SK-N-SH treated with all-trans-retinoic acid at 6 μM for 48 hours (cell line): ENCODE data around the gene LCP1.

Experiments
- ATAC-seq: fragments of 200-7000 bp; cut with Tn5 transposase; 3 replicates; pipeline ENCODE4 v1.9.1; 2020; ENCODE audit warnings: mild to moderate bottlenecking, moderate library complexity
- ARNTL ChIP-seq: fragments of 450-650 bp; formaldehyde crosslinking; IDR thresholded peaks from 2 replicates; pipeline ENCODE4 v1.5.0; 2020; ENCODE audit warnings: low read depth, mild to moderate bottlenecking, moderate library complexity, borderline replicate concordance
- BACH2 ChIP-seq: fragments of 250-450 bp; sonication (Bioruptor Pico); IDR thresholded peaks from 2 replicates; pipeline ENCODE4 v1.9.0; 2021; ENCODE audit warnings: mild to moderate bottlenecking, borderline replicate concordance
- CSDC2 ChIP-seq: fragments of 250-450 bp; sonication (Bioruptor Pico); IDR thresholded peaks from 2 replicates; pipeline ENCODE4 v1.5.0; 2020; ENCODE audit warnings: mild to moderate bottlenecking, moderate library complexity
- ESRRG ChIP-seq: fragments of 250-450 bp; sonication (Bioruptor Pico); IDR thresholded peaks from 2 replicates; pipeline ENCODE4 v1.6.1; 2021; ENCODE audit warnings: mild to moderate bottlenecking
- ISL1 ChIP-seq: fragments of 250-450 bp; sonication (Bioruptor Pico); IDR thresholded peaks from 2 replicates; pipeline ENCODE4 v2.1.2; 2022; ENCODE audit warnings: mild to moderate bottlenecking, moderate library complexity
- OSR1 ChIP-seq: fragments of 250-450 bp; sonication (Bioruptor Pico); IDR thresholded peaks from 2 replicates; pipeline ENCODE4 v1.8.0; 2022; ENCODE audit warnings: moderate library complexity, mild to moderate bottlenecking, inconsistent platforms
- PPARA ChIP-seq: fragments of 250-450 bp; sonication (Bioruptor Pico); IDR thresholded peaks from 2 replicates; pipeline ENCODE4 v1.5.0; 2020; ENCODE audit warnings: mild to moderate bottlenecking, borderline replicate concordance
- RARB ChIP-seq: fragments of 250-450 bp; sonication (Bioruptor Pico); IDR thresholded peaks from 2 replicates; pipeline ENCODE4 v1.8.0; 2021; ENCODE audit warnings: mild to moderate bottlenecking, moderate library complexity
- TCF4 ChIP-seq: fragments of 250-450 bp; sonication (Bioruptor Pico); IDR thresholded peaks from 2 replicates; pipeline ENCODE4 v1.8.0; 2021; ENCODE audit warnings: mild to moderate bottlenecking, moderate library complexity, borderline replicate concordance
- TOX ChIP-seq: fragments of 250-450 bp; sonication (Bioruptor Pico); IDR thresholded peaks from 2 replicates; pipeline ENCODE4 v1.8.0; 2021; ENCODE audit warnings: mild to moderate bottlenecking, moderate library complexity, borderline replicate concordance
- ZC3H10 ChIP-seq: fragments of 250-450 bp; sonication (Bioruptor Pico); IDR thresholded peaks from 2 replicates; pipeline ENCODE4 v1.5.1; 2021; ENCODE audit warnings: mild to moderate bottlenecking, moderate library complexity
- ZFP3 ChIP-seq: fragments of 250-450 bp; sonication (Bioruptor Pico); IDR thresholded peaks from 2 replicates; pipeline ENCODE4 v1.5.0; 2020; ENCODE audit warnings: mild to moderate bottlenecking, moderate library complexity
- ZFP30 ChIP-seq: fragments of 450-650 bp; formaldehyde crosslinking; IDR thresholded peaks from 2 replicates; pipeline ENCODE4 v1.5.0; 2022; ENCODE audit warnings: mild to moderate bottlenecking, moderate library complexity
- ZNF565 ChIP-seq: fragments of 450-650 bp; formaldehyde crosslinking; conservative IDR thresholded peaks from 2 replicates; pipeline ENCODE4 v1.5.0; 2020; ENCODE audit warnings: low read depth, mild to moderate bottlenecking, moderate library complexity
- ZNF70 ChIP-seq: fragments of 450-650 bp; formaldehyde crosslinking; IDR thresholded peaks from 2 replicates; pipeline ENCODE4 v1.5.0; 2020; ENCODE audit warnings: mild to moderate bottlenecking, moderate library complexity
- ZNF8 ChIP-seq: fragments of 450-650 bp; formaldehyde crosslinking; IDR thresholded peaks from 2 replicates; pipeline ENCODE4 v1.5.0; 2020; ENCODE audit warnings: mild to moderate bottlenecking, moderate library complexity
- TF ChIP-seq, protein P1 (sequence below): fragments of 250-450 bp; sonication (Bioruptor Pico); IDR thresholded peaks from 2 replicates; pipeline ENCODE4 v1.5.1; 2021; ENCODE audit warnings: mild to moderate bottlenecking, moderate library complexity
- TF ChIP-seq, protein P2 (sequence below): fragments of 250-450 bp; sonication (Bioruptor Pico); IDR thresholded peaks from 2 replicates; pipeline ENCODE4 v1.8.0; 2020; ENCODE audit warnings: mild to moderate bottlenecking, moderate library complexity, borderline replicate concordance
- TF ChIP-seq, protein P3 (sequence below): fragments of 250-450 bp; sonication (Bioruptor Pico); IDR thresholded peaks from 2 replicates; pipeline ENCODE4 v1.8.0; 2021; ENCODE audit warnings: low read depth, mild to moderate bottlenecking, moderate library complexity, borderline replicate concordance
- TF ChIP-seq, protein P4 (sequence below): fragments of 250-450 bp; sonication (Bioruptor Pico); IDR thresholded peaks from 2 replicates; pipeline ENCODE4 v1.5.1; 2020; ENCODE audit warnings: low read depth, mild to moderate bottlenecking, moderate library complexity
- TF ChIP-seq, protein P5 (sequence below): fragments of 250-450 bp; sonication (Bioruptor Pico); IDR thresholded peaks from 2 replicates; pipeline ENCODE4 v1.5.0; 2020; ENCODE audit warnings: mild to moderate bottlenecking, moderate library complexity

Gene LCP1

DNA sequence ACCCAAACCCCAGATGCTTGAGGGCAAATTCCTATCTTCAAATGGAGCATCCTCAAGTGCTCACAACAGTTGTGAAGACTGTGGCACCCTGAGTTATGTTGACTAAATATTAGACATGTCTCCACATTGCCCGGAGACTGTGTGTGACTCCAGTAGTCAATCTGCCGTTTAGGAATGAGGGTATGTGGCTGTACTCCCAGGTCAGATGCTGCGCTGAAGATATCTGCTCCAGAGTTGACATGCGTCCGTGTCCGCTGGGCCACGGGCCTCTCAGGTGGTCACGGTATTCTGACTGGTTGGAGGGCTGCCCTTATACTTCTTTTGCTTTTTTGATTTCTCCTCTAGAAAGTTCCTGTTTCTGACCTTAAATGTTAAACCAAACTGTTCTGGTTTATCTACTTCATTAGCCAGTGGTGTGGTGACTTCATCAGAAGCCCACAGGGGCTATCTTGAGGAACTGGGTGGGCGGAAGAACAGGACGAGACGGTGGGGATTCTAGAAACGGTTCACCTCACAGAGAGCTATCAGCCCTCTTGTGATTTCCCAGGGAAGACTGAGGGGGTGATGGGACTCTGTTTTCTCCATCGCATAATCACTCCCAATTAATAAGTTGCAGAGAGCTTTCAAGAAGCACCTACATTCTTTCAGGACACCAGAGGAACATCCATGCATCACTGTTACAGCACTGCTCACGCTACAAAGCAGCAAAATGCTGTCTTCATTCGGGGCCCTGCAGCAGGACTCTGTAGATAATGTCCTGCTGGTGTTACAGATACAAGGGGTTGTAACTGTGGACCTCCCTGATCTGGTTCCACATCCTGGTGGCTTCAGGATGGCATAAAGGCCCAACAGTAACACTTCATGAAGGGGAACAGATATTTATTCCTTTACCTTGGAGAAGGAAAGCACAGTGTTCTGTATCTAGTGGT is 1.3 kb upstream of the LCP1 start:
- TF ChIP-seq TCF4 (no peak), BACH2 (no peak), ZFP3 (no peak)
- TF ChIP-seq, protein P1, sequence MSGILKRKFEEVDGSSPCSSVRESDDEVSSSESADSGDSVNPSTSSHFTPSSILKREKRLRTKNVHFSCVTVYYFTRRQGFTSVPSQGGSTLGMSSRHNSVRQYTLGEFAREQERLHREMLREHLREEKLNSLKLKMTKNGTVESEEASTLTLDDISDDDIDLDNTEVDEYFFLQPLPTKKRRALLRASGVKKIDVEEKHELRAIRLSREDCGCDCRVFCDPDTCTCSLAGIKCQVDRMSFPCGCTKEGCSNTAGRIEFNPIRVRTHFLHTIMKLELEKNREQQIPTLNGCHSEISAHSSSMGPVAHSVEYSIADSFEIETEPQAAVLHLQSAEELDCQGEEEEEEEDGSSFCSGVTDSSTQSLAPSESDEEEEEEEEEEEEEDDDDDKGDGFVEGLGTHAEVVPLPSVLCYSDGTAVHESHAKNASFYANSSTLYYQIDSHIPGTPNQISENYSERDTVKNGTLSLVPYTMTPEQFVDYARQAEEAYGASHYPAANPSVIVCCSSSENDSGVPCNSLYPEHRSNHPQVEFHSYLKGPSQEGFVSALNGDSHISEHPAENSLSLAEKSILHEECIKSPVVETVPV (CRISPR knock-in tag) = no peak
- TF ChIP-seq, protein P2, sequence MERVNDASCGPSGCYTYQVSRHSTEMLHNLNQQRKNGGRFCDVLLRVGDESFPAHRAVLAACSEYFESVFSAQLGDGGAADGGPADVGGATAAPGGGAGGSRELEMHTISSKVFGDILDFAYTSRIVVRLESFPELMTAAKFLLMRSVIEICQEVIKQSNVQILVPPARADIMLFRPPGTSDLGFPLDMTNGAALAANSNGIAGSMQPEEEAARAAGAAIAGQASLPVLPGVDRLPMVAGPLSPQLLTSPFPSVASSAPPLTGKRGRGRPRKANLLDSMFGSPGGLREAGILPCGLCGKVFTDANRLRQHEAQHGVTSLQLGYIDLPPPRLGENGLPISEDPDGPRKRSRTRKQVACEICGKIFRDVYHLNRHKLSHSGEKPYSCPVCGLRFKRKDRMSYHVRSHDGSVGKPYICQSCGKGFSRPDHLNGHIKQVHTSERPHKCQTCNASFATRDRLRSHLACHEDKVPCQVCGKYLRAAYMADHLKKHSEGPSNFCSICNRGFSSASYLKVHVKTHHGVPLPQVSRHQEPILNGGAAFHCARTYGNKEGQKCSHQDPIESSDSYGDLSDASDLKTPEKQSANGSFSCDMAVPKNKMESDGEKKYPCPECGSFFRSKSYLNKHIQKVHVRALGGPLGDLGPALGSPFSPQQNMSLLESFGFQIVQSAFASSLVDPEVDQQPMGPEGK (CRISPR knock-in tag) = no peak
- ATAC-seq = no peak

DNA sequence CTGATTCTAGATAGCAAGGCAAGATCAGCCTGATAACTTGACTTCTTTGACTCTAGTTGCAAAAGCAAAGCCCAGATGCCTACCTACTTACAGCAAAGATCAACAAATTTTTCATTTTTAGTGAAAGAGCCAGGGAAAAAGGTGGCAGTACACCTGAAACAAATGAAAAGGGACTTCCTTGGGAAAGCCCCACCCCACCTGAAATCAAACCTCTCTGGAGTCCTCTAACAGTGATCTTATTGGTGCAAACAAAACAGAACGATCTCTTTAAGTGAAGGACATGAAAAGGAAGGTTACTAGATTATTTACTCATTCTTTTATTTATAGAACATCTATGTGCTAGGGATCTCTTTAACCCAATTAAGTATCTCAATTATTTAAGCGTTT is 507 bp upstream of the LCP1 start:
- ATAC-seq = no peak

More for the DNA sequence above, 507 bp upstream of the LCP1 start:
- TF ChIP-seq ZFP30 (CRISPR knock-in tag) (no peak), ARNTL (no peak), ESRRG (CRISPR knock-in tag) (no peak), ZNF8 (CRISPR knock-in tag) (no peak), BACH2 (no peak), ZC3H10 (no peak), RARB (CRISPR knock-in tag) (no peak), ZFP3 (no peak), TOX (CRISPR knock-in tag) (no peak), ZNF565 (no peak), ZNF70 (CRISPR knock-in tag) (no peak), ISL1 (CRISPR knock-in tag) (no peak), OSR1 (no peak), PPARA (CRISPR knock-in tag) (no peak), CSDC2 (CRISPR knock-in tag) (no peak)
- TF ChIP-seq, protein P2 (CRISPR knock-in tag) = no peak
- TF ChIP-seq, protein P3, sequence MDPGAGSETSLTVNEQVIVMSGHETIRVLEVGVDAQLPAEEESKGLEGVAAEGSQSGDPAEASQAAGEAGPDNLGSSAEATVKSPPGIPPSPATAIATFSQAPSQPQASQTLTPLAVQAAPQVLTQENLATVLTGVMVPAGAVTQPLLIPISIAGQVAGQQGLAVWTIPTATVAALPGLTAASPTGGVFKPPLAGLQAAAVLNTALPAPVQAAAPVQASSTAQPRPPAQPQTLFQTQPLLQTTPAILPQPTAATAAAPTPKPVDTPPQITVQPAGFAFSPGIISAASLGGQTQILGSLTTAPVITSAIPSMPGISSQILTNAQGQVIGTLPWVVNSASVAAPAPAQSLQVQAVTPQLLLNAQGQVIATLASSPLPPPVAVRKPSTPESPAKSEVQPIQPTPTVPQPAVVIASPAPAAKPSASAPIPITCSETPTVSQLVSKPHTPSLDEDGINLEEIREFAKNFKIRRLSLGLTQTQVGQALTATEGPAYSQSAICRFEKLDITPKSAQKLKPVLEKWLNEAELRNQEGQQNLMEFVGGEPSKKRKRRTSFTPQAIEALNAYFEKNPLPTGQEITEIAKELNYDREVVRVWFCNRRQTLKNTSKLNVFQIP = no peak
- TF ChIP-seq, protein P1 (CRISPR knock-in tag) = no peak
- TF ChIP-seq, protein P4, sequence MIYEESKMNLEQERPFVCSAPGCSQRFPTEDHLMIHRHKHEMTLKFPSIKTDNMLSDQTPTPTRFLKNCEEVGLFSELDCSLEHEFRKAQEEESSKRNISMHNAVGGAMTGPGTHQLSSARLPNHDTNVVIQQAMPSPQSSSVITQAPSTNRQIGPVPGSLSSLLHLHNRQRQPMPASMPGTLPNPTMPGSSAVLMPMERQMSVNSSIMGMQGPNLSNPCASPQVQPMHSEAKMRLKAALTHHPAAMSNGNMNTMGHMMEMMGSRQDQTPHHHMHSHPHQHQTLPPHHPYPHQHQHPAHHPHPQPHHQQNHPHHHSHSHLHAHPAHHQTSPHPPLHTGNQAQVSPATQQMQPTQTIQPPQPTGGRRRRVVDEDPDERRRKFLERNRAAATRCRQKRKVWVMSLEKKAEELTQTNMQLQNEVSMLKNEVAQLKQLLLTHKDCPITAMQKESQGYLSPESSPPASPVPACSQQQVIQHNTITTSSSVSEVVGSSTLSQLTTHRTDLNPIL = no peak
- TF ChIP-seq, protein P5, sequence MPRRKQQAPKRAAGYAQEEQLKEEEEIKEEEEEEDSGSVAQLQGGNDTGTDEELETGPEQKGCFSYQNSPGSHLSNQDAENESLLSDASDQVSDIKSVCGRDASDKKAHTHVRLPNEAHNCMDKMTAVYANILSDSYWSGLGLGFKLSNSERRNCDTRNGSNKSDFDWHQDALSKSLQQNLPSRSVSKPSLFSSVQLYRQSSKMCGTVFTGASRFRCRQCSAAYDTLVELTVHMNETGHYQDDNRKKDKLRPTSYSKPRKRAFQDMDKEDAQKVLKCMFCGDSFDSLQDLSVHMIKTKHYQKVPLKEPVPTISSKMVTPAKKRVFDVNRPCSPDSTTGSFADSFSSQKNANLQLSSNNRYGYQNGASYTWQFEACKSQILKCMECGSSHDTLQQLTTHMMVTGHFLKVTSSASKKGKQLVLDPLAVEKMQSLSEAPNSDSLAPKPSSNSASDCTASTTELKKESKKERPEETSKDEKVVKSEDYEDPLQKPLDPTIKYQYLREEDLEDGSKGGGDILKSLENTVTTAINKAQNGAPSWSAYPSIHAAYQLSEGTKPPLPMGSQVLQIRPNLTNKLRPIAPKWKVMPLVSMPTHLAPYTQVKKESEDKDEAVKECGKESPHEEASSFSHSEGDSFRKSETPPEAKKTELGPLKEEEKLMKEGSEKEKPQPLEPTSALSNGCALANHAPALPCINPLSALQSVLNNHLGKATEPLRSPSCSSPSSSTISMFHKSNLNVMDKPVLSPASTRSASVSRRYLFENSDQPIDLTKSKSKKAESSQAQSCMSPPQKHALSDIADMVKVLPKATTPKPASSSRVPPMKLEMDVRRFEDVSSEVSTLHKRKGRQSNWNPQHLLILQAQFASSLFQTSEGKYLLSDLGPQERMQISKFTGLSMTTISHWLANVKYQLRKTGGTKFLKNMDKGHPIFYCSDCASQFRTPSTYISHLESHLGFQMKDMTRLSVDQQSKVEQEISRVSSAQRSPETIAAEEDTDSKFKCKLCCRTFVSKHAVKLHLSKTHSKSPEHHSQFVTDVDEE (CRISPR knock-in tag) = no peak
- TF ChIP-seq, all 23 proteins: peak for 0
